HUES6 (cell line): ENCODE measurements around the gene RAP1GAP2.

Experiments used
- H3K27ac ChIP-seq: 2 replicates; pipeline ENCODE4 v1.7.0; 2013; ENCODE audit warnings: low read depth, mild to moderate bottlenecking, low read length, inconsistent platforms
- H3K27me3 ChIP-seq: 2 replicates; pipeline ENCODE4 v1.6.1; 2013; ENCODE audit warnings: low read length; ENCODE audit not compliant: control insufficient read depth, insufficient read depth
- H3K36me3 ChIP-seq: 2 replicates; pipeline ENCODE4 v1.6.1; 2013; ENCODE audit warnings: low read length; ENCODE audit not compliant: control insufficient read depth, insufficient read depth
- H3K4me1 ChIP-seq: 2 replicates; pipeline ENCODE4 v1.6.1; 2013; ENCODE audit warnings: low read length; ENCODE audit not compliant: control insufficient read depth, insufficient read depth
- H3K4me3 ChIP-seq: 2 replicates; pipeline ENCODE4 v1.5.1; 2013; ENCODE audit warnings: low read depth, low read length
- H3K9ac ChIP-seq: one replicate; pipeline ENCODE4 v1.6.1; 2013; ENCODE audit warnings: mild to moderate bottlenecking, low read length
- H3K9me3 ChIP-seq: 2 replicates; pipeline ENCODE4 v1.6.1; 2013; ENCODE audit warnings: low read depth, low read length; ENCODE audit not compliant: control insufficient read depth, insufficient read depth

The RAP1GAP2 gene

GRCh38 chr17:2841606-2842005 is 45.4 kb downstream of the RAP1GAP2 start:
- Histone ChIP-seq H3K4me3 (no peak overlapping the region), H3K27ac (no peak overlapping the region), H3K9me3 (no peaks in the 10 kb centered on the region), H3K36me3 (no peaks in the 10 kb centered on the region), H3K27me3 (no peaks in the 10 kb centered on the region), H3K9ac (no peak overlapping the region), H3K4me1 (peaks cover 16% of the 10 kb centered on the region)

DNA sequence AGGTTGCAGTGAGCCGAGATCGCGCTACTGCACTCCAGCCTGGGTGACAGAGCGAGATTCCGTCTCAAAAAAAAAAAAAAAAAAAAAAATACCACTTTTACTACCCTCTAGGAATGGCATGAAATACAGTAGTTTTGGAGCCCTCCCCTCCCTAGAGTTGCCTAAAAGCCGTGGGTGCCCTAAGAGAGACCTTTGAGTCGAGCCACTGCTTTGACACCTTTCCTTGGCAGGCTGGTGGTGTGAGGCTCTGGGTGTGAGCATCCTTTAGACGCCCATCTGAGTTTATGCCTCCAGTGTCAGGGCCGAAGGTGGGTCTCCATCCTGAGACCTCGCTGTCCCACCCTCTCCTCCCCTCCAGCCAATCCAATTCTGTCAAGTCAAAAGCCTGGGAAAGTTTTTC is 46.2 kb downstream of the RAP1GAP2 start:
- Histone ChIP-seq H3K9ac (no peak overlapping the region), H3K4me3 (no peak overlapping the region), H3K36me3 (no peaks in the 10 kb centered on the region), H3K27me3 (no peaks in the 10 kb centered on the region), H3K9me3 (no peaks in the 10 kb centered on the region), H3K27ac (no peak overlapping the region), H3K4me1 (peaks cover 19% of the 10 kb centered on the region)

- no peak overlapping the region for H3K4me3 ChIP-seq
Observed at GRCh38 chr17:2844416-2844815, 48.2 kb downstream of the RAP1GAP2 start.

GRCh38 chr17:2847381-2848333 is 51.4 kb downstream of the RAP1GAP2 start:
- Histone ChIP-seq H3K4me1 (peaks cover 26% of the 10 kb centered on the region), H3K9me3 (no peaks in the 10 kb centered on the region), H3K36me3 (no peaks in the 10 kb centered on the region), H3K27me3 (peaks cover 15% of the 10 kb centered on the region; the same call in 1 of the 2 replicates), H3K9ac (no peak overlapping the region), H3K4me3 (no peak overlapping the region), H3K27ac (no peak overlapping the region)

More at GRCh38 chr17:2844416-2844815, 48.2 kb downstream of the RAP1GAP2 start:
- Histone ChIP-seq H3K27ac (peak overlapping the region; percentile 0; the same call in 1 of the 2 replicates), H3K36me3 (no peaks in the 10 kb centered on the region), H3K9me3 (no peaks in the 10 kb centered on the region), H3K4me1 (peaks cover 28% of the 10 kb centered on the region), H3K9ac (peak overlapping the region; percentile 40), H3K27me3 (no peaks in the 10 kb centered on the region; the same call in 1 of the 2 replicates)

- H3K27me3 ChIP-seq: peaks cover 25% of the 10 kb centered on the region; the same call in 1 of the 2 replicates
- H3K9ac ChIP-seq: no peak overlapping the region
Observed at GRCh38 chr17:2849327-2849670, 53.1 kb downstream of the RAP1GAP2 start.

DNA sequence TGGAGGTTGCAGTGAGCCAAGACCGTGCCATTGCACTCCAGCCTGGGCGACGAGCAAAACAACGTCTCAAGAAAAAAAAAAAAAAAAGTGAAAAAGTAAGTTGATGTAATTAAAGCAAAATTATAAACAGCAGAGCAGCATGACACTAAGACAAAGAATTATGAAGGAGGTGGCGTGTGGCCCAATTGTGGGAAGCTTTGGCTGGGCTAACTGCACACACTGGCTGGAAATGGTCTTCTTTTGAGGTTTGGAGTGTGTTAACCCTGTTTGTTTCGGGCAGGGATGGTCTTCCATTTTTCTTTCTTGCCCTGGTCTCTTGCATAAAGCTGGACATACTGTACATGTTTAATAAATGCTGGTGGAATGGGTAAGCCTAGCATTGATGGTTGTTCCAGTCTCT is 54.8 kb downstream of the RAP1GAP2 start:
- Histone ChIP-seq H3K4me3 (no peak overlapping the region), H3K36me3 (no peaks in the 10 kb centered on the region), H3K9me3 (no peaks in the 10 kb centered on the region), H3K4me1 (peaks cover 26% of the 10 kb centered on the region), H3K9ac (no peak overlapping the region), H3K27ac (no peak overlapping the region), H3K27me3 (peaks cover 37% of the 10 kb centered on the region; the same call in 1 of the 2 replicates)

More at GRCh38 chr17:2849327-2849670, 53.1 kb downstream of the RAP1GAP2 start:
- Histone ChIP-seq H3K9me3 (no peaks in the 10 kb centered on the region), H3K36me3 (no peaks in the 10 kb centered on the region), H3K4me1 (peaks cover 23% of the 10 kb centered on the region), H3K4me3 (no peak overlapping the region), H3K27ac (no peak overlapping the region)

GRCh38 chr17:2851615-2852014 is 55.4 kb downstream of the RAP1GAP2 start:
- Histone ChIP-seq H3K9me3 (no peaks in the 10 kb centered on the region), H3K4me3 (no peak overlapping the region), H3K27me3 (peaks cover 40% of the 10 kb centered on the region; the same call in 1 of the 2 replicates), H3K9ac (no peak overlapping the region), H3K27ac (no peak overlapping the region), H3K4me1 (peaks cover 32% of the 10 kb centered on the region), H3K36me3 (no peaks in the 10 kb centered on the region)

DNA sequence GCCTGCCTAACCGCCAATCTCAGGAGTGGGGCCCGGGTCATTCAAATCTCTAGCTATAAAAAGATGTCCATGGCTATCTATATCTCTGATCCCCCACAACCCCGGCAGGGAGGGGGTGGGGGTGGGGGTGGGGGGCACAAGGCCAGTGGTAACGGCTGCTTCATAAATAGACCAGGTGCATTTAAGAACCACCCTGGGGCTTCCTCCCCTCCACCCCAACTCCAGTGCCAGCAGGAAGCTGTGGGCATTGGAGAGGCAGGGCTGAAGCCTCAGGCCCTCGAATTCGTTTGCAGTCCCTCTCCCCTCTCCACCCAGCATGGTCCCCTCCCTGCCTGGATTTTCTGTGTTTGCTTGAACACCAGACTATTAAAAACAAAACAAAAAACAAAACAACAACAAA is 56.0 kb downstream of the RAP1GAP2 start:
- peak overlapping the region; percentile 67 for H3K4me3 ChIP-seq
- H3K9ac ChIP-seq: no peak overlapping the region
- peaks cover 40% of the 10 kb centered on the region; the same call in 1 of the 2 replicates for H3K27me3 ChIP-seq
- no peak overlapping the region for H3K27ac ChIP-seq
- no peaks in the 10 kb centered on the region for H3K36me3 ChIP-seq
- H3K9me3 ChIP-seq: no peaks in the 10 kb centered on the region
- peaks cover 37% of the 10 kb centered on the region for H3K4me1 ChIP-seq

- Histone ChIP-seq H3K9ac (peak overlapping the region; percentile 35), H3K9me3 (no peaks in the 10 kb centered on the region), H3K27me3 (peaks cover 40% of the 10 kb centered on the region; the same call in 1 of the 2 replicates), H3K4me1 (peaks cover 36% of the 10 kb centered on the region), H3K4me3 (peak overlapping the region; percentile 67), H3K27ac (peak overlapping the region; percentile 65; the same call in 1 of the 2 replicates), H3K36me3 (no peaks in the 10 kb centered on the region)
Observed at GRCh38 chr17:2852729-2853282, 56.6 kb downstream of the RAP1GAP2 start.

DNA sequence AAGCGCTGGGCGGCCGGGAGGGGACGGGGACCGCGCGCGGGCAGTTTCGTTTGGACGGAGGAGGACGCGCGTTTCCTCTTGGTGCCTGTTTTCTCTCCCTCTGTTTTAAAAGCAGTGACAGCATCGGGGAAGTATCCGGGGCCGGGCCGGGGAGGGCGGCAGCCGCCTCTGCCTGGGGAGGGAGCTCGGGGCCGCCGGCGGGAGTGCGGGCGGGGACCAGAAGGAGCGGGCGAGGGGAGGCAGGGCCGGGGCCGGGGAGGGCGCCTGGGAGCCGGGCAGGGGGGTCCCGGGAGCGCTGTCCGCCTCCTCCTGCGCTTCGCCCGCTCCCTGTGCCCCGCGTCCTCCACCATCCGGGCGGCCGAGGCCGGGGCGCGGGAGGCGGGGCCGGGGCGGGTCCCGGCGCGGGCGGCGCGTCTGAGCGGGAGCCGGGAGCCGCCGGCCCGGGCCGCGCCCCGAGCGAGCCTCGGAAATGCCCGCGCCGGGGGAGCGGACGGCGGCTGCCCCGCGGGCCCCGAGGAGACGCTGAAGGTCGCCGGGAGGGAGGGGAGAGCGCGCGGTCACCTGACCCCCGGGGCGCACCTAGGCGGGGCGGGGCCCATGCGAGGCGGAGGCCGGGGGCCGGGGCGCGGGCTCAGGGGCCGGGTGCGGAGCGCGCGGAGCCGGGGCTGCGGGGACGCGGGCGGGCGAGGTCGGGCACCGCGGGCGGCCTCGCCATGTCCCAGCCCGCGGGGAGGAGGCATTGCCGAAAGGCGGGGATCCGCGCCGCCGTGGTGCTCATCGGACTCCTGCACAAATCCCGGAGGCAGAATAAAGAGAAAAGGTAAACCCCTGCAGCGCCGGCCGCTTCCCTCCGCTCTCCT is 57.3 kb downstream of the RAP1GAP2 start:
- H3K36me3 ChIP-seq: no peaks in the 10 kb centered on the region
- H3K4me3 ChIP-seq: peak overlapping the region; percentile 82
- peak overlapping the region; percentile 65; the same call in 1 of the 2 replicates for H3K27ac ChIP-seq

More for the DNA sequence above, 57.3 kb downstream of the RAP1GAP2 start:
- Histone ChIP-seq H3K4me1 (peaks cover 31% of the 10 kb centered on the region), H3K9ac (peak overlapping the region; percentile 79), H3K9me3 (no peaks in the 10 kb centered on the region), H3K27me3 (peaks cover 40% of the 10 kb centered on the region; the same call in 1 of the 2 replicates)
